GM18519 (cell line): ENCODE results near the gene LMF2.
"Not testable (repeated sequence)": the region's sequence is repeated elsewhere in the genome, so short reads cannot be mapped to it uniquely, and the experiment has no call there.

Experiments used
- ATAC-seq: cut with Tn5 transposase; IDR thresholded peaks from one replicate; pipeline ENCODE4 v1.9.1; 2021; ENCODE audit warnings: mild to moderate bottlenecking, moderate library complexity; ENCODE audit not compliant: unreplicated experiment, low FRiP score

LMF2 gene

GRCh38 chr22:50535113-50535512, 27.6 kb upstream of the LMF2 start:
- ATAC-seq, result no peak

DNA sequence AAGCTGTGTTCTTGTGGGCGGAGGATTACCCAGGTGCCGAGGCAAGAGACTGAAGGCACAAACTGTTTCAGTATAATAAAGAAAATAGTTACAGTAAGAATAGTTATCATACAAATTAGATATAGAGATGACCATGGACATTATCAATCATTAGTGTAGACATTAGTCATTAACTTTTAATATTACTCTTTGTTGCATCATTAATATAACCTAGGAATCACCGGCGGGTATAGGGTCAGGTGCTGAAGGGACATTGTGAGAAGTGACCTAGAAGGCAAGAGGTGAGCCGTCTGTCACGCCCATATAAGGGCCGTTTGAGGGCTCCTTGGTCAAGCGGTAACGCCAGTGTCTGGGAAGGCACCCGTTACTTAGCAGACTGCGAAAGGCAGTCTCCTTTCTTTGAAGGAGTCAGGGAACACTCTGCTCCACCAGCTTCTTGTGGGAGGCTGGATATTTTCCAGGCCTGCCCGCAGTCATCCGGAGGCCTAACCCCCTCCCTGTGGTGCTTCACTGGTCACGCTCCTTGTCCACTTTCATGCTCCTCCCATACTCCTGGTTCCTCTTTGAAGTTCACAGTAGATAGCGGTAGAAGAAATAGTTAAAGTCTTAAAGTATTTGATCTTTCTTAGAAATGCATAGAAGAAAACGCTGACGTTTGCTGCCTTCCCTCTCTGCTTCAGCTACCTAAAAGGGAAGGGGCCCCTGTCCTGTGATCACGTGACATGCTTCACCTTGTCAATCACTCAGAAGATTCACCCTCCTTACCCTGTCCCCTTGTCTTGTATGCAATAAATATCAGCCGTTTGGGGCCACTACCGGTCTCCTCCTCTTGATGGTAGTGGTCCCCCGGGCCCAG, 26.6 kb upstream of the LMF2 start:
- not testable (repeated sequence) for ATAC-seq

DNA sequence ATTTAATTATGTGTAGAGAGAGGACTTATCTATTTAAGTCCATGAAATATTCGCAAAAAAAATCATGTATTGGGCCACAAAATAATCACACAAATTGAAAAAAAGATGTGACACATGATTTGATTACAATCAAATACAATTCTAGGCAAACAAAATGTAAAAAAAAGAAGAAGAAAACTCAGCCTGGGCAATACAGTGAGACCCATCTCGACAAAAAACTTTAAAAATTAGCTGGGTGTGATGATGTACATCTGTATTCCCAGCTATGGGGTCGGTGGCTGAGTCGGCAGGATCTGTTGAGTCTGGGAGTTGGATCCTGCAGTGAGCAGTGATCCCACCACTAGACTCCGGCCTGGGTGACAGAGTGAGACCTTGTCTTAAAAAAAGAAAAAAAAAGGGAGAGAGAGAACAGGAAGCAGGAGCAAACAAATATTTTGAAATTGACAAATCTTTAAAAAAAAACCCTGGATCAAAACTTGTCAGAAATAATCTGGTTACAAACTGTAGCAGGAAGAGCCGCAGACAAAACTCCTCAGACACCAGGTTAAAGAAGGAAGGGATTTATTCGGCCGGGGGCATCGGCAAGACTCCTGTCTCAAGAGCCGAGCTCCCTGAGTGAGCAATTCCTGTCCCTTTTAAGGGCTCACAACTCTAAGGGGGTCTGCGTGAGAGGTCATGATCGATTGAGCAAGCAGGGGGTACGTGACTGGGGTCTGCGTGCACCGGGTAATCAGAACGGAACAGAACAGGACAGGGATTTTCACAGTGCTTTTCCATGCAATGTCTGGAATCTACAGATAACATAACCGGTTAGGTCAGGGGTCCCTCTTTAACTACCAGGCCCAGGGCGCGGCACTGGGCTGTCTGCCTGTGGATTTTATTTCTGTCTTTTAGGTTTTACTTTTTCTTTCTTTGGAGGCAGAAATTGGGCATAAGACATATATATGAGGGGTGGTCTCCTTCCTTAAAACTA, 25.6 kb upstream of the LMF2 start:
- ATAC-seq, result no peak

- no peak for ATAC-seq
Observed at GRCh38 chr22:50531962-50532674, 24.6 kb upstream of the LMF2 start.

- no peak for ATAC-seq
Observed at GRCh38 chr22:50531546-50531961, 24.1 kb upstream of the LMF2 start.

DNA sequence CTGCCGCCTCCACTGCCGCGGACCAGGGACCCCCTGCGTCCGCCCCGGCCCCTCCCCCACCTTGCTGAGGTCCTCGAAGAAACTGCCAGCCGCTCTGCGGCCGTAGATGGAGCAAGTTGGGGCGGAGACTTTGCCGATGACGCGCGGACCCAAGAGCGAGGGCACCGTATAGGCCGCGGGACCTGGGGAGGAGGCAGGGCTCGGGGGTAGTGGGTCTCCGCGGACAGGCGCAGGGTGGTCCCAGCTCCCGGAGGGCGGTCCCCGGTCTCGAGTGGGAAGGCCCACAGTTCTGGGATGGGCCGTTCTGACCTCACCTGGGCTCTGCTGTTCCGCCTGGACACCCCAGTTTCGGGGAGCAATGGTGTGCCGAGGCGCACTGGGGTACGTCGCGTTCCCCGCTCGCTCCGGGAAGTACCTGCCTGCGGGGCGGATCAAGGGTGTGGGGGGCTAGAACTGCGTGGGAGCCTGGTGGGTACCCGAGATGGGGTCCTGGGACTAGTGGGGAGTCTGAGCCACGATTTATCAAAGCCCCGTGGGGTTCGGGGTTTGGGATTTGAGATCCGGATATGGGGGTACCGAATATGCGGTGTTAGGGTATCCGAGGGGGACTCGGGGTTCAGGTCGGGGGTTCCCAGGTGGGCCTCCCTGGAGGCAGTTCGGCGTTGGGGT, 23.5 kb upstream of the LMF2 start:
- ATAC-seq, result no peak

GRCh38 chr22:50530580-50530876, 23.0 kb upstream of the LMF2 start:
- no peak for ATAC-seq

- no peak for ATAC-seq
Observed at GRCh38 chr22:50529897-50530579, 22.5 kb upstream of the LMF2 start, which contains the start of gene TYMP. TSS of gene TYMP (minus strand) at chr22:50530012. CDS start at chr22:50529709, 303 bp downstream.

DNA sequence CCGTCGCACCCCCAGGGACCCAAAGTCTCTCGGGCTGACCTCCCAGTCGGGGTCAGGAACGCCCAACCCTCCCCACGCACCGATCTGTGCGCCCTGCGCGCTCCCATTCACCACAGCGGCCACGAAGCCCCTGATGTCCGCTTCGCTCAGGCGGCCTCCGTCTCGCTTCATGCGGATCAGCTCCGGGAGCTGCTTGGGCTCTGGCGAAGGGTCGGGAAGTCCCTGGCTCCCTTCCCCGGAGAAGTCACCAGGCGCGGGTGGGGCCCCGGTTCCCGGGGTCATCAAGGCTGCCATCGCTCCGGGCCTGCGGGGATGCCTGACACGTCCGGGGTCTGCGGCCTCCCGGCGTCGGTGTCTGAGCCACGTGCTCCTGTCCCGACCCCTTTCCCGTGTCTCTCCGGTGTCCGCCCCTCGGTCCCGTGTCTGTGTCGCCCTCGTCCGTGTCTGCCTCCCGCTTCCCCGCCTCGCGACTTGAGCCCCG, 22.0 kb upstream of the LMF2 start:
- ATAC-seq, result no peak

DNA sequence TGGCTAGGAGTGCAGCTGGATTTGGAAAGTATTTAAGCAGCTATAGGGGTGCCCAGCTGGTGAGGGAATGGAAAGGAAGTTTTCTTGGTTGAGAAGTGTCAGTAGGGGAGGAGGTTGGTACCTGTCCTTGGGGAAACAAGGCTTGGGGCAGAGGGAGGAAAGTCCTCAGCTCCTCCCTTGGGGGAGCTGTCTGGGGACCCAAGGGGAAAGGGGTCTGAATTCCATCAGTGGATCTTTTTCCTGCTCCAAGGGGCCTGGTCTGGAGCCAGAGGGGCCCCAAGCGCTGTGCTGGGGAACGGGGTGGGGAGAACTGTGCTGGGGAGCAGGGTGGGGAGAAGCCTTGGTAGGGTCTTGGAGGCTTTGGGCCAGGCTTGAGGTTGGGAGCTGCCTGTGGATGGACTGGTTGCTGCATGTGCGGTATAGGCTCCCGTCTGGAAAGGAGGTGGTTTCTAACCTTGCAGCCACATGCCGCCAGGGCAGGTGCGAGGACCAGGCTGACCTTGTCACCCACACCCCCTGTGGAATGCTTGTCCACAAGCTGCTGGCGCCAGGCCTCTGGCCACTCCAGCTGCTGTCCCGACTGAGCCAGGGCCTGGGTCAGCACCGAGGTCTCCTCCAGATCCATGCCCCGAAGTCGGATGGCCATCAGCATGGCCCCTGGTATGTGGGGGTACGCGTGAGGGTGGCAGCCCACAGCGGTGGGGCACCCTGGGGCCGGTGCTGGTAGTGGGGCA, 21.3 kb upstream of the LMF2 start:
- ATAC-seq, result no peak

- no peak for ATAC-seq
Observed at GRCh38 chr22:50527921-50528681, 20.6 kb upstream of the LMF2 start.

DNA sequence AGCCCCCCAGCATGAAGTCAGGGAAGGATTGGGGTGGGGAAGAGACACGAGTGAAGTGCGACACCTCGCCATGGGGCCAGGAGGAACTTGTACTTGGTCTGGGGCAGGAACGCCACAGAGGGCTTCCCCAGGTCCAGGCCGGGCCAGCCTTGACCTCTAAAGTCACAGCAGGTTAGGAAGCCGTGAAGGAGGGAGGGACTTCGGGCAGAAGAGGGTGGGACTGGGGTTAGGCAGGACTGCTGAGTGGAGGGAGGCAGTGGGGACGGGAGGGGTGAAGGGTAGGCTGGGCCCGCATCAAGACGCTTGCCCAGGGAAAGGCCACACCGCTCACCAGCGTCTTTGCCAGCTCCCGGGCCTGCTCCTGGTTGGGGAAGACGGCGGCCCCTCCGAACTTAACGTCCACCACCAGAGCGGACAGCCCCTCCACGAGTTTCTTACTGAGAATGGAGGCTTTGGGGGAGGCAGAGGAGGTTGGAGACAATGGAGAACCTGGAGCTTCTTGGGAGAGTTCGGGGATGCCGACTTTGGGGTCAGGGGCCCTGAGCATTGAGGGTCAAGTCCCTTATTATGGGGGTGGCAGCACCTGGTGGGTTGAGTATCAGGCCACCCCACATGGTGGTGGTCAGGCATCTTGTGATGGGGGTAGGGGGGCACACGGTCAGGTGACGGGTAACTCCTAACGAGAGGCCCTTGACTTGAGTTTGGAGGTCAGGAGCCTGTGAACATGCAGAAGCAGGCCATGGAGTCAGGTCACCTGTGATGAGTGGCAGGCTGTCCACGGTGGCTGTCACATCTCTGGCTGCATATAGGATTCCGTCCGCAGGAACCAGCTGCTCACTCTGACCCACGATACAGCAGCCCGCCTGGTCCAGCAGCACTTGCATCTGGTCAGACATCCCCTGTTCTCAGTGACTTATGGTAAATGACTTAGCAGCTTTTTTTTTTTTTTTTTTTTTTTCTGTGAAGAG, 19.6 kb upstream of the LMF2 start:
- no peak for ATAC-seq

GRCh38 chr22:50526108-50526833, 18.8 kb upstream of the LMF2 start:
- ATAC-seq, result peak; percentile 20

DNA sequence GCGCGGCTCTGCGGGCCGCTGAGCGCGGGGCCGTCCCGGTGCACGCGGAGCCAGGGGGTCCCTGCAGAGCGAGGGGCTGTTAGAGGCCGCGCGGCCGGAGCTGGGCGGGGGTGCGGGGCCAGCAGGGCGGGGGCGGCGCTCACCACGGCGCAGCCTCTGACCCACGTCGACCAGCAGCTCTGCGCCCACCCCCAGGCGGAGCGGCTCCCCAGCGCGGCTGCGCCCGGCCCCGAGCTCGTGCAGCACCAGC, 18.3 kb upstream of the LMF2 start:
- no peak for ATAC-seq

GRCh38 chr22:50525104-50525857, 17.8 kb upstream of the LMF2 start, which contains the start of gene SCO2:
TSS of gene SCO2 (minus strand) at chr22:50525598. CDS start at chr22:50524411, 1,187 bp downstream.
- peak; percentile 30 for ATAC-seq

GRCh38 chr22:50524676-50525103, 17.2 kb upstream of the LMF2 start:
- ATAC-seq, result no peak
